Embryonic facial prominence (tissue), 1 donor: Measurements from ENCODE around the gene CH25H.
"Not testable (repeated sequence)": the region's sequence is repeated elsewhere in the genome, so short reads cannot be mapped to it uniquely, and the experiment has no call there.

Experiments
- DNase-seq: peaks from one replicate; pipeline ENCODE4 v3.0.0-alpha.2; 2016; ENCODE audit errors: extremely low spot score

Gene CH25H, protein sequence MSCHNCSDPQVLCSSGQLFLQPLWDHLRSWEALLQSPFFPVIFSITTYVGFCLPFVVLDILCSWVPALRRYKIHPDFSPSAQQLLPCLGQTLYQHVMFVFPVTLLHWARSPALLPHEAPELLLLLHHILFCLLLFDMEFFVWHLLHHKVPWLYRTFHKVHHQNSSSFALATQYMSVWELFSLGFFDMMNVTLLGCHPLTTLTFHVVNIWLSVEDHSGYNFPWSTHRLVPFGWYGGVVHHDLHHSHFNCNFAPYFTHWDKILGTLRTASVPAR

DNA sequence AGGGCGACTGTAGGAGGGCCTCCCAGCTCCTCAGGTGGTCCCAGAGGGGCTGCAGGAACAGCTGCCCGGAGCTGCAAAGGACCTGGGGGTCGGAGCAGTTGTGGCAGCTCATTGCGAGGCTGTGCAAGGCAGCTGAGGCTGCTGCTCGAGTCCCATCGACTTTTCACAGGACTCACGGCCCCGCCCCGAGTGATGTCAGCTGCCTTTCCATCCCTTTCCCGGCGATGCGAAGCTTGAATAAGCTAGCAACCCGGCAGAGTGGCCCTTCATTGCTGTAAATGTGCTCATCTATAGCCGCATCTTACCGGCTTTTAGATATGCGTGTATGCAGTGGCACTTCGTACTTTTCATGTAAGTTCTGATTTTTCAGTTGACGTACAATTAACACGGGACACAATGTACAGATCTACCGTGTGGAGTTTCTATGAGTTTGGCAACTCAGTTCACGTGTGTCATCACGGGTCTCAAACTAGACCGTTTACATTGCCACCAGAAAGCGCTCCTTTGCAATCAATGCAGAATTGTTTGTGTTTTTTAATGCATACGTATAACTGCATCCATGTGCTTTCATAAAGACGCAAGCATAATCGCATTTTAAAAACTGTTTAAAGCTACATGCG is at the start of gene CH25H:
CH25H (minus strand) TSS at position 137 of the 620 bp plus-strand sequence; CDS start at position 112, 25 bp downstream.
- DNase-seq = no peak

DNA sequence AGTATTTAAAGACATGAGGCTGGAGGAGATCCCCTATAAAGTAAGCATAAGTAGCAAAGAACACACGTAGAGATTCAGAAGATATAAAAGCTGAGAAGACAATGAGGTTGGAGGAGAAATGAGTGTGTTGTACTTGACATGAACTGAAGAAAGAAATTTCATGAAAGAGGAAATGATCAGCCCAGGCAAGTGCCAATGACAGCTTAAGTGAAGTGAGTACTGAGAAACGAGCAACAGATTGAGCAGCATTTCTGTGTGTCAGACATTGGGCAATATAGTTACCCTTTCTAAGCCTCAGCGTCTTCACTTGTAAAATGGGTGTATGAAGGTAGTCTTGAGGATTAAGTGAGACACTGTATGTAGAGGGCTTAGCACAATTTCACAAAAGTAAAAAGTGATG is 49.2 kb upstream of the CH25H start:
- DNase-seq = no peak

DNA sequence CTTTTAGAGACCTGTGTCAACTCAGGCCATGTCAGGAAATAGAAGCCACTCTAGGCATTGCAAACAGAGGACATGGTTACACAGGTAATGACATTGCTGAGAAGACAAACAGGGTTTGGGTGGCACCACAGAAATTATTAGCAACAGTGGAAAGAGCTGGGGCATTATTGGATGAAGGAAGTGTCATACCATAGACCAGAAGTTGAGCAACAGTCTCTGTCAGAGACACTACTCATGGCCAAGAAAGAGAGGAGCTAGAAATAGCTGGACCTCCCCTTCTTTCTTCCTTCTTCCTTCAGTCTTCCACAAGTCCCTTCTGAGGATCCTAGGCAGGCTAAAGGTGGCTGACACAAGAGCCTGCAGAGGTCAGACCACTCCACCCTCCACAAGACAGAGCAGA is 48.7 kb upstream of the CH25H start:
- DNase-seq = no peak

- DNase-seq = not testable (repeated sequence)
Measured at GRCh38 chr10:89255091-89255579, 48.0 kb upstream of the CH25H start.

DNA sequence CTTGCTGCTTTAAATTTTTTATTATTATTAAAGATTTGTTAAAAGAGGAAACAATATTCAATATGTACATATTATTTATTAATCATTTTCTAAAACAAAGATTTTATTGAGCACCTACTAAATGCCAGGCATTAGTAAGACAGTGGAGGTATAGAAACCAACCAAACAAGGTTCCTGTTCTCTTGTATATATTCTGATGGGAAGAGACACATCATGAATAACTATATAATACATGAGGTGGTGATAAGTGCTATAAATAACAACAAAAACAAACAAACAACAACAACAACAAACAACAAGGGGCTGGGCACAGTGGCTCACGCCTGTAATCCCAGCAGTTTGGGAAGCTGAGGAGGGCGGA is 45.1 kb upstream of the CH25H start:
- DNase-seq = no peak

GRCh38 chr10:89251409-89252224 is 44.5 kb upstream of the CH25H start, which contains the start of gene LIPA:
TSS of gene LIPA (minus strand) at chr10:89251775. CDS start at chr10:89247648, 4,127 bp downstream.
- peak; percentile 90 for DNase-seq

GRCh38 chr10:89250865-89251408 is 43.8 kb upstream of the CH25H start:
- no peak for DNase-seq

DNA sequence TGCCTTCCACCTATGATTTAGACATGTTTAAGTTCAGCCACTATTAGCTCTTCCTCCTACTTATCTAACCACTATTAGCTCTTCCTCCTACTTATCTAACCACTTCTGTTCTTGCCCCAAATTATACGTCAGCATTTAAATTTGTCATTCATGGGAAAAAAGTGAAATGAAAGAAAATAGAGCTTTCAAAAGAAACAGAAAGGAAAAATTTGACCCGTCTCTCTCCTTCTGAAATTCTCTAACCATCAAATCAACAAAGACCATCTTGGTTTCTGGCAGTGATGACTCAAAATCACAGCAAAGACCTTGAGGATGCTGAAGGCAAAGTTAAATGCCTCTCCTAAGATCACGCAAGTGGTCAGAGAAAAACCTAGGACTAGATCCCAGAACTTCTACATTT is 41.9 kb upstream of the CH25H start:
- no peak for DNase-seq

GRCh38 chr10:89247623-89248022 is 40.5 kb upstream of the CH25H start:
- not testable (repeated sequence) for DNase-seq

DNA sequence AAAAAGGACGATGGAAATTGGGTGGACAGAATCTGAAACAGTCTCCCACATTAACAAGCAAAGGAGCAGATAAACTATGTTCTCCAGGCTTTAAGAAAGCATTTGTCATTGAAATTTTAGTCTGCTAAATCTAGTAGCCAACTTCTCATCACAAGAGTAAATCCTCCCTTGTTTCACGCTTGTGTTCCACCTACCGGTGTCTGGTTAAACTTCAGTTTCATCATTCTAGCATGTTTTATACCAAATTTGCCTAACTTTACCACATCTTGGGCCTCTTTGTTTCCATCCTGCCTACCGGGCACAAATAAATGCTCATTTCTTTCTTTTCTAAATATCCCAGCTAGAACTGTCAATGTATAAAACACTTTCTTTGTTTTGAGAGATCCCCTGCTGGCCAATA is 38.7 kb upstream of the CH25H start:
- DNase-seq = no peak

DNA sequence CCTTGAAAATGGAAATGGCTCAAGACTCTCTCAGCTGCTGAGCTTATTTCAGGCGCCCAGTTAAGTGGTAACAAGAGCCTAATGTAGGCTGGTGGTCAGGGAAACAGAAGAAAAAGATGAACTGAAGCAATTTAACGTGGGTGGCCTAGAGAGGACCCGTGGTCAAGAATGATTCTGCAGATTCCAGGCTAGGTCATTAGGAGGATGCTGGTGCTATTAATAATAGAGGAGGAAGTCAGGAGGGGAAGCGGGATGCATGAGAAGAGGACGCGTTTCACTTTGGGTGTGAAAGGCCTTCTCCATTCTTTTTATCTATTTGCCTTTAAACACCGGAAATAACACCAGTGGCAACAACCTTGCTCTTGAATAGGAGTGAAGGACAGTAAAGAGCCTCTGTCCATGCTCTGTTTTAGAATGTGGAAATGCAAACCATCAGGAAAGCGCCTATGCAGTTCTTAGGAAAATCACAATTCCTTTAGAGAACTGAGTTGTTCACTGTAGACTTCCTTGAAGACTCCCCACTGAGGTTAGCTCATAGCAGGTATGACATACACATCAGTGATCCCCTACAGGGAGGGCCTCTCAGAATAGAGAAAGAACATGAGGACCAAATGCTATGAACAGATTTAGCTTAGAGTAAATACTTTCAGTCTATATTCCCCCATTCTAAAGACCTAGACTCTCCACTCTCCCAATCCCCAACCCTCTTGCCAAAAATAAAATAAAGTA is 35.9 kb upstream of the CH25H start:
- no peak for DNase-seq

DNA sequence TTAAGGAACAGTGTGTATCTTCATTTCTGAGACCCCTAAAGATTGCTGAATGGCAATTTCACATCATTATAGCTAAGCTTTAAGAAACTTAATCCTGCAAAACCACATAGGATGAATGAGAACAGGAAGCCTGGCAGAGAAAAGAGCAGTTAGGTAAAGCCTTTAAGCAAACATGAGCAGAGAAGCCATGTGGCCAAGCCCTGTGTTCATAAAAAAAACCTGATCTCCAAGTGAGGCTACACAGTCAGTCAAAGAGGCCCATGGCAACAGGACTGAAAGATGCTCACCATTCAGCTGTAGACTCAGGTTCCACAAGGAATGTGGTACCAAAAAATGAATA is 35.2 kb upstream of the CH25H start:
- no peak for DNase-seq

DNA sequence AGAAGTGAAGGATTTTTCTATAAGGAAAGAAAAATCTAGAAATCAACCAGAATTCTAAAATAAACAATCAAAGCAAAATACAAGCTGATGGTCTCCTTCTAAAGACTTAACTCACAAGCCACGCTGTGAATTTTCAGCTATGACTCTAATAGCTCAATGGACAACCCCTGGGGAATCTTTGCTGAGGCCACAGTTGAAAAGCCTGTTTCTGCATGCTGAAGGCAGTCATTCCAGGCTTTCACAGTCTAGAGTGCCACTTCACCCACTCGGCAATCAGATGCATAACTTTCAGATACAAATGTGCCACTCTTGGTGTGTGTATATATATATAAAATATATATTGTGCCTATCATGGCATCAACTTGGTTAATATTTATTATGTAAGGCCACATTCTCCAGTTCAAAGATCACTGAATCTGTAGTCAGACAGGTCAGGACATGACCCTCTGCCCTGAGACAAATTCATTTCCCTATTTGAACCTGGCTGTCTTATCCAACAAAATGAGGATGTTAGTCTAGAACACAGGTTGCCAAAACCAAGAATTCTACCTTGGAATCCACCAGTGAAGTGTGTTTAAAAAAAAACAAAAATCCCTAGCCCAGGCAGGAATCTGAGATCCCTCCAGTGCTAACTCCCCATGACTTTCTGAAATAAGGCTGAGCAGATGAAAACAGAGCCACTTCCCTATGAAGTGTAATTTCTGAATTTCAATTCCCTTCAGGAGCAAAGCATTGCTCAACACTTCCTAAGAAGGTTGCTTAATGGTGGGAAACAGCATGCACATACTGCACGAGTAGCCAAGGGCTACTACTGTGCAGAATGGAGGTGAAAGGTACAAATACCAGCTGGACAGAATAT is 34.6 kb upstream of the CH25H start:
- DNase-seq = no peak

- no peak for DNase-seq
Measured at GRCh38 chr10:89241026-89241425, 33.9 kb upstream of the CH25H start.

GRCh38 chr10:89240519-89240918 is 33.4 kb upstream of the CH25H start:
- no peak for DNase-seq

GRCh38 chr10:89238956-89239644 is 32.0 kb upstream of the CH25H start:
- no peak for DNase-seq

DNA sequence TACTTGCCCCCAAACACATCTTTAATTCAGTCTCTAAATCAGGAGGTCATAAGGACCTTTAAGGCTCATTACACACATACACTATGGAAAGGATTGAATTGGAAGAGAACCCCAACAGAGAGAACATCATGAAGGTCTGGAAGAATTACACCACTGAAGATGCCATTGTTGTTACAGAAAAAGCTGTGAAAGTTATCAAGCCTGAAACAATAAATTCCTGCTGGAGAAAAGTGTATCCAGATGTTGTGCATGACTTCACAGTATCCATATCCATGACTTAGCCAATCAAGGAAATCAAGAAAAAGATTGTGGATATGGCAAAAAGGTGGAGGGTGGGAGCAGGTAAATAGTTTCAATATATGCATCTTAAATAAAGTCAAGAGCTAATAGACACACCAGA is 30.7 kb upstream of the CH25H start:
- DNase-seq = no peak

DNA sequence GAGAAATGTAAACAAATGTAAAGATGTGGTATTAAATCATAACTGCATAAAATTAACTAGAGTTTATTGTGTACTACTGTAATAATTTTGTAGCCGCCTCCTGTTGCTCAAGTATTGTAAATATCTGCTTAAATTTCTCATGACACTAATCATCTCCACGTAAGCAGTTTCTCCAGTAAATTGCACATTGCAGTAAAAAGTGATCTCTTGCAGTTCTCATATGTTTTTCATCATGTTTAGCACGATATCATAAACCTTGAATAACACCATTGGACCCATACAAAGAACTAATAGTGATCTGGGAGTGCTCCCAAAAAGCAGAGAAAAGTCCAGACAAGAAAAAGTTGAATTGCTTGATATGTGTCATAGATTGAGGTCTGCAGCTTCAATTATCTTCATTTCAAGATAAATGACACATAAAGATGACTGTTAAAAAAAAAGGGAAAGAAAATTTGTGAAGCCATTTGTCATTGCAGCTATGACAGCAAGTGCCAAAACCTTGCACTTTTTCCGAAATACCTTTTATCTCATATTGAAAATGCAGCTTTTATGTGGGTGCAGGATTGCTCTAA is 29.2 kb upstream of the CH25H start:
- no peak for DNase-seq

GRCh38 chr10:89235073-89235798 is 28.1 kb upstream of the CH25H start:
- no peak for DNase-seq
